ENCODE measurements around the gene ARSG.
"Not testable (repeated sequence)": the region's sequence is repeated elsewhere in the genome, so short reads cannot be mapped to it uniquely, and the experiment has no call there.

Gene ARSG

GRCh38 chr17:68290955-68291835 is at the start of gene ARSG, which contains the start of gene SLC16A6:
TSS of gene ARSG (plus strand) at chr17:68291495. CDS start at chr17:68307494, 15,999 bp downstream.
TSS of gene SLC16A6 (minus strand) at chr17:68291127. CDS start at chr17:68278320, 12,807 bp downstream.
- FAIRE-seq: no peak

DNA sequence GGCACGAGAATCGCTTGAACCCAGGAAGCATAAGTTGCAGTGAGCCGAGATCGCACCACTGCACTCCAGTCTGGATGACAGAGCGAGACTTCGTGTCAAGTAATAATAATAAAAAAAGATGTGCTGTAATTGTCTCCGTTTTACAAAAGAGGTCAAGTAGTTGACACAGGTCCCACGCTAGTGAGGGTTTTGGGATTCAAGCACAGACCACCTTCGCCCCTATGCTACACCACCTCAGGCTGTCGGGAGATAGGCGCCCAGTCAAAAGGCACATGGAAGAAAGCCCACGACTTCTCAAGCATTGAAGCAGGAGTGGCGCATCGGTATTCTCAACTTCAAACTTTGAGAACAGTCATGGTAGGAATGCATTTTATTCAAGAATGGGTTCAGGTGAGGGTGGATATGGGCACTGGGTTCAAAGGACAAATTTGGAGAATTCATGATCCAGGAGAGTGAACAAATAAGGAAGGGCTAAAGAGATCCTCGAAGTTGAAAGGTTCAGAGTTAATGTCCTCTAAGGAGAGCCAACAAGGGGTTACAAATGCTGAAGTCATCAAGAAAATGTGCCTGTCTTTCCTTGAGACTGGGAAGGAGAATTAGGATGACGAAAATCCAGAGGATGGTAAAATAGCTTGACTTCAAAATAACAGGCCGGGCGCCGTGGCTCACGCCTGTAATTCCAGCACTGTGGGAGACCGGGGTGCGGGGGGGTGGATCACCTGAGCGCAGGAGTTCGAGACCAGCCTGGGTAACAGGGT is 44.8 kb upstream of the ARSG start:
- no peak for FAIRE-seq

GRCh38 chr17:68247445-68248198 is 43.7 kb upstream of the ARSG start, which contains the start of gene AMZ2:
TSS of gene AMZ2 (plus strand) at chr17:68248043. CDS start at chr17:68250188, 2,145 bp downstream.
- FAIRE-seq: no peak

DNA sequence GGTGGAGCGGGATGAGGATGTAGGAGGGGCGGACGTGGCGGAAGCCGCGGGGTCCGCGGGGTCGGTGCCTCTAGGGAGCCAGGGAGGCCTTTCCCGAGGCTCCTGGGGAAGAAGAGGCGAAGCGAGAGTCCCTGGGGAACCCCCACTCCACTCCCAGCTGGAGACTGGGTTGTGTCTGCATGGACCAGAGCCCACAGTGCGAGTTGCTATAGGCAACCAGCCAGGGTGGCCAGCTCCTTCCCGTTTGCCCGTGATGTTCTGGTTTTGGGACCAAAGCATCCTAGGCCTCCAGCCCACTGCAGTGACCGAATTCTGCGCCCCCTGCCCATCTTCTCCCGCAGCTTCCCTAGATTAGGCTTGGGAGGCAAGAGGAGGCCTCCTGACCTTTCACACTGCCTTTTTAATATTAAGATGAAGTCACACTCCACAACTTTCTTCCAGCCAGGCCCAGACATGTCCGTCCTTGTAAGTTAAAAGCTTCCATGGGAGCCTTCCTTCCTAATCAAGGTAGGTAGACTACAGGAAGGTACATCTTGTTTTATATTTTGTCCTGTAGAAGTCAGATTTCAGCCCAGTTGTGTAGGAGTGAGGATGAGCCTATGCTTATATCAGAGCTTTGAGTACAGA is 43.0 kb upstream of the ARSG start:
- FAIRE-seq: no peak

DNA sequence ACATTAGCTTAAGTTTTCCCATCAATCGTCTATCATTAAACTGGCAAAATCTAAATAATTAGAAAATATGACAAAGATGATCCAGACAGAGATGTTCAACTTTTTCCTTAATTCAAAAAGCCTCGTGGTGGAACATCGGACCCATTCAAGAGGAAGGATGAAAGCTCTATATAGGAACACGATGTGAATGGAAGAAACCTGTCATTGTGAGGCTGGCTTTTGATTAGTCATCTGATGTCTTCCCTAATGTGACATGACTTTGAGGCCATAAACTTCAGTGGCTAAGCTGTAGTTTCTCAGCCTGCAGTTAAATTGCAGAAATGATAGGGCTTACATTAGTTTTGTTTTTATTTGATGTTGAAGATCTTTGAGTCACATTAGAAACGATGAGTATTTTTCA is 42.4 kb upstream of the ARSG start:
- no peak for FAIRE-seq

DNA sequence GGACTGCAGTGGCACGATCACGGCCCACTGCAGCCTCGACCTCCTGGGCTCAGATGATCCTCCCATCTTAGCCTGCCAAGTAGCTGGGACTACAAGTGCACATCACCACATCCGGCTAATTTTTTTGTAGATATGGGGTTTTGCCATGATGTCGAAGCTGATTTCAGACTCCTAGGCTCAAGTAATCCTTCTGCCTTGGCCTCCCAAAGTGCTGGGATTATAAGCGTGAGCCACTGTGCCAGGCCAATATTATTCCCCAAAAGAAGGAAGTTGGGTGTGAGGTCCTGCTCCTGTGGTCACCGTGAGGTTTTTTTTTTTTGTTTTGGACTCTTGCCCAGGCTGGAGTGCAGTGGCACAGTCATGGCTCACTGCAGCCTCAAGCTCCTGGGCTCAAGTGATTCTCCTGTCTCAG is 41.9 kb upstream of the ARSG start:
- FAIRE-seq: no peak

DNA sequence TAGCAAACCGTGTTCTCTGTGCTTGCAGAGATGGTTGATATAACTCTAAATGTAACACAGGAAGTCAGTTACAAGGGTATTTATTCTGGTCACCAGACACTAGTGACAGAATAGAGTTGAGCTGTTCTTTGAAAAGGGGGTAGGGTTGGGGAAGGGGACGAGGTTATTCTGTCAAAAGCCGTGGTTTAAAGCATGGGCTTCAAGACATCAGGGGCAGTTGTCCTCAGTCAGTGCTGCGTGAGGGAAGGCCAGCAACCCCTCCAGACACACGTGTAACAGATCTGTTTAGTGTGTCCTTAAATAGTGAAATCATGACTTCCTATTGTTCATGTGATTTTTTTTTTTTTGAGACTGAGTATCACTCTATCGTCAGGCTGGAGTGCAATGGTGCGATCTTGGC is 37.9 kb upstream of the ARSG start:
- not testable (repeated sequence) for FAIRE-seq

GRCh38 chr17:68255151-68255550 is 36.1 kb upstream of the ARSG start:
- no peak for FAIRE-seq

GRCh38 chr17:68255731-68256538 is 35.4 kb upstream of the ARSG start:
- FAIRE-seq: no peak

- not testable (repeated sequence) for FAIRE-seq
Observed at GRCh38 chr17:68256701-68257100, 34.6 kb upstream of the ARSG start.

DNA sequence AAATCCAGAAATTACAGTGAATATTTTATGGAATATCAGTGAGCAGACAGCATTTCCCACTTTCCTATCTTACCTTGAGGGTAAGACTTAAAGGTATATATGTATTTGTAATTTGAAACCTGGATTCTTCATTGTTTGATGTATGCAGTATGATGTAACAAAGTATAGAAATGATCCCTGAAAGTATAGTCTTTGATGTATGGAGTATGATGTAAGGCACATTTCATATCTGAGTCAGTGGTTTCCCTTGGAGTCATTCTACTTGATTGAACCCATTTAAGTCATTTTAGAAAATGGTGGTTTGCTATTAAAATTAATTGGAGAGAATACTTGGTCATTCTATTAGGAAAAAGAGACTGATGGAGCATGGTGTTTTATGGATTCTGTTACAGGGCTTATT is 33.4 kb upstream of the ARSG start:
- FAIRE-seq: no peak

- FAIRE-seq: not testable (repeated sequence)
Observed at GRCh38 chr17:68258890-68259647, 32.2 kb upstream of the ARSG start.

DNA sequence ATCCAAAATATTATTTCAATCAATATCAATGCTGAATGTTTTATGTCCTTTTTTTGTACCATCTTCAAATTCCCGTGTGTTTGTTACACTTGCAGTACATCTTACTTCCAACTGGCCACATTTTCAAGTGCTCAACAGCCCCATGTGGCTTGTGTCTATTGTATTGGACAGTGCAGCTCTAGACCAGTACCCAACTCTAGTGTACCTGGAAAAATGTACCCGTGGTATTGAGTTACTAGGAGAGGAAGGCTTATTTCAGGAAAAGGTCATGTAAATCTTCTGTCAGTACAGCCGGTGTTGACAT is 31.7 kb upstream of the ARSG start:
- FAIRE-seq: peak; percentile 21

DNA sequence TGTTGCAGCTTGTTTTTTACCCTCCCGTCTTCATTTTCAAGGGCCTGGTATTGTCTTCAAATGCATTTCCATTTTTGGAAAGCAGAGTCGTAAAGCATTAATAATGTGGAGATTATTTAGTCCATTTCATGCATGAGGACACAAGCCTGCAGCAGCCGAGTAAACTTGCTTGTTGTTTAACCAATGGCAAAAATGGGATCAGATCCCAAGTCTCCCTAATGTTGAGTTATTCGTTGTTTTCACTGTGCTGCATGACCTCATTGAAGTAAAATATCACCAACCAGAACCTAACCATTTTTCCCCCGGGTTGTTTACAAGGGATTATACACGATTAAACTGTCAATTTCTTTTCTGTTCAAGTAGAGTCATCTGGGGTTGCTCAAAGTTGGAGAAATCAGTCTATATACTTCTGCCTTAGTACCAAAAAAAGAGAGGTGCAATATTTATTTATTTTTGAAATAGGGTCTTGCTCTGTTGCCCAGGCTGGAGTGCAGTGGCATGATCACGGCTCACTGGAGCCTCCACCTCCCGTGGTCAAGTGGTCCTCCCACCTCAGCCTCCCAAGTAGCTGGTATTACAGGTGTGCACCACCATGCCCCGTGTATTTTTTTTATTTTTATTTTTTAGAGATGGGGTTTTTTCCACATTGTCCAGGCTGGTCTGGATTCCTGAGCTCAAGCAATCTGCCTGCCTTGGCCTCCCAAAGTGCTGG is 31.1 kb upstream of the ARSG start:
- FAIRE-seq: no peak

GRCh38 chr17:68262467-68262866 is 28.8 kb upstream of the ARSG start:
- FAIRE-seq: not testable (repeated sequence)

GRCh38 chr17:68263101-68263681 is 28.1 kb upstream of the ARSG start:
- peak; percentile 97 for FAIRE-seq

- FAIRE-seq: not testable (repeated sequence)
Observed at GRCh38 chr17:68265833-68266232, 25.5 kb upstream of the ARSG start.

DNA sequence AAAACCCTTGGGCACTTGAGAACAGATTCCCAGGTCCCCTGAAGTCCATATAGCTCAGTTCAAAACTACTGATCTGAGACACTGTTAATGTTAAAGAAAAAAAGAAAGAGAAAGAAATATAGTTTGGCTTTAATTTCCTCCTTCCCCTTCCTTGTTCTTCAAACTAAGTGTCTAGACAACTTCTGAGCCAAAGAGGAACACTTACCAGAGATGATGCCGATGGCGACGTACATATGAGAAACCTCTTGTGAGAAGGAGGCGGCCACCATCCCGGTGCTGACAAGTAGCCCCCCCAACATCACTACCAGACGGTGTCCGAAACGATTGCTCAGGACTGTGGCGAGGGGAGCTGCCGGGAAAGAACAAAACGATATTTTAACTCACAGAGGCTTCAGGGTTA is 17.6 kb upstream of the ARSG start:
- no peak for FAIRE-seq

GRCh38 chr17:68276339-68276738 is 15.0 kb upstream of the ARSG start:
- not testable (repeated sequence) for FAIRE-seq

- no peak for FAIRE-seq
Observed at GRCh38 chr17:68277807-68278206, 13.5 kb upstream of the ARSG start.
